Middle frontal gyrus (tissue), 1 donor: ENCODE measurements around the gene NPSR1.
A peak's percentile ranks its signal among the peaks of the same experiment; 100 is the strongest.
"Not testable (repeated sequence)": the region's sequence is repeated elsewhere in the genome, so short reads cannot be mapped to it uniquely, and the experiment has no call there.

Source experiments
- DNase-seq: peaks from one replicate; pipeline ENCODE4 v3.0.0-alpha.2; 2015; ENCODE audit warnings: low spot score; ENCODE audit errors: extremely low spot score

Gene NPSR1

DNA sequence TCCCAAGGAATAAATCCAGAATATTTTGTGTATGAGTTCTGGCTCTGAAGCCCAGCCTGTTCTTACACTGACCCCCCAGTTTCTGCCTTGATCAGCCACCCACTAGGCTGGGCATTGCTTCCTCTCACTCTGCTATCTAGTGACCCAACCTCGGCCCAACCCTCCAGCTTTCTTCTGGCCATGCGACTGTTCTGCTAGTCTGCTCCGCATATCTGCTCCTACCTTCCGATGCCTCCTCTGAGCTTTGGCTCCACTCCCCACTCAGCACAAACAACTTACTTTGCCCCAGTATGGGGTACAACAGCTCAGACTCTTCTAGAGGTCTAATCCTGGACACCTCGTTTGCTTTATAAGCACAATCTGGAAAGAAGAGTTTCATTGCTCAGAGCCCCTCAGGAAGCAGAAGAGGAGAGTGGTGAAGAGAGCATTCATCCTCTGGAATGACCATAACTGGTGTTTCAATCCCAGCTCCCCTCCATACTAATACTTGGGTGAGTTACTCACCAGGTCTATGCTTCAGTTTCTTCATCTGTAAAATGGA, 99.6 kb downstream of the NPSR1 start:
- DNase-seq: no peak

- DNase-seq: no peak
These were observed 100.1 kb downstream of the NPSR1 start for GRCh38 chr7:34758111-34758601.

DNA sequence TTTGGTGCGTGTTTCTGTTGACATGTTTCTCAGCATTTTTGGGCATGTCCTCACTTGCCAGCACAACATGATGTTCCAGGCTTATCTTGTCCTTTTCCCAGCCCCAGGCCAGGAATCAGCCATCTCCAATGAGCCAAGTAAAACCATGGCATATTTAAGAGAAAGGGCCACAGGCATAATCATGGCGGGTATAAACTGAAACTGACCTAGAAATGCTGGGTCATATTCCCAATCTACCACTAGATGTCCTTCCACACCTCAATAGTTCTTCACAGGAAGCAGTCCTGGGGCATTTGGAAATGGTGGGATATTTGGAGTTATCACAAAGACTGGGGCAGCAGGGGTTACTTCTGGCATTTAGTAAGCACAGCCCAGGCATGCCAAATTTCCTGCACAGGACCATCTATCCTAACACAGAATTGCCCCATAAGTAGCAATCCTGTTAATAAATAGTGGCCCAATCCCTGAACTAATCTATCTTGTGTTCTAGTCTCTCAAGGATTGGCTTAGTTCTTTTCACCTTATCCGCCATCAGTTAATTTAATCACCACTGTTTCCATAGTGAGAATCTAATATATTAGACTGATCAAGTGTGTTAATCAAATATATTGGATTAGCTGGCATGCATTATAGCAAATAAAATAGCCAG, 101.6 kb downstream of the NPSR1 start:
- no peak for DNase-seq

GRCh38 chr7:34760271-34760670, 102.3 kb downstream of the NPSR1 start:
- no peak for DNase-seq

GRCh38 chr7:34761206-34761605, 103.2 kb downstream of the NPSR1 start:
- no peak for DNase-seq

DNA sequence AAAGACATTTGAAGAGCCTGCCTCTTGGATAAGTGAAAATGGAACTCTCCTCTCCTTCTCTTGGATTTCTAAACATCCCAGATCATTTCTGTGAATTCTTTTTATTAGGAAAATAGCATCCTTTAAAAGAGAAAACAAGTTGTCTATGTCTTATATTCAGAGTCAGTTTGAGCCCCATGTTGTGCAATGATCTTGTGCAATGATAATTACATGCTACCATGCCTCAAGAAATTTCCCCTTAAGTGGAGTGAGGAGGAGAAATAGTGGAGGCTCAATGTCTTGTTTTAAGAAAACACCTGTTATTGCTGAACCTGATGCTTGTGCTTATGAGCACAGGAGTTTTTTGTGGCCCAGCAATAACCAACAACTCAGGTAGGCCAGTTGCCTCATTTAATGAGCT, 103.6 kb downstream of the NPSR1 start:
- DNase-seq: no peak

DNA sequence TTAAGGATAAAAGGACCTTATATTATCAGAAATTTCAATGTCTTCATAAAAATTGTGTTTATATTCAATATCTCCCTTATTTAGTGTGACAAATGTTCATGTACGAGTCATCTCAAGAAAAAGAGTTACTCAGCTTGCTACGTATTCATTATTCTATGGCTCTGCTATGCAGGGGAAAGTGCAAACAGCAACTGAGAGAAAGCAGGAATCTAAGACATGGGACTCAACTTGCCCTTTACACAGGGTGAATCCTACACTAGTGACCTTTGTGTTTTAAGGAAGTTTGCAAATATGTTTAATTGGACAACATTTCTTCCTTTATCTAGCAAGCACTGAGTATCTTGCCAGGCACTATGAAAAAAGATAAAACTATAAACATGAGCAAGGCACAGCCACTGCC, 104.7 kb downstream of the NPSR1 start:
- no peak for DNase-seq

DNA sequence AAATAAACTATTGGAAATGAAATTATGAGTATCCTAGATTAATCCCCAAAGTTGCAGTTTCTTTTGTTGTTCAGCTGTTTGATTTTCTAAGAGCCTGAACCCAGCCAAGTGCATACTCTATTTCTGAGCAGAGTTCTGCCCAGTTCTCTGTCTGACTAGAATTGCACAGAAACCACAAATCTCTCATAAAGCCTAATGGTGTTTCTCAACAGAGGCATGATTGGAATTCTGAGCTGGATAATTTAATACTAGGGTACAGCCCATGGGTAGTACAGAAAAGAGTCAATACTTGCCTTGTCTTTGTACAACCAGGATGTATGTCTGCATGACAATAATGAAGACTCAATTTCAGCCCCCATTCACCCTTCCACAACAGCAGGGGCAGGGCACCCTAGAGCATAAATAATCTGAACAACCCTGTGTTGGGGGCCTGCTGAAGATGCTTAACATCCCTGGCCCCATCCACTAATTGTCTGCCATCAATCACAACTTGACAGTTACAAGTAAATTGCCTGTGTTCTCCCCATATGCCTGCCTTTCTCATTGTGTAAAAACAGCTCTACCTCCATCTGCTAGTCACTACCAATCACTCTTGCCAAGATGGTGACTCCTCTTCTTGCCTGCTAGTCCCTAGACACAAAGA, 114.4 kb downstream of the NPSR1 start:
- no peak for DNase-seq

DNA sequence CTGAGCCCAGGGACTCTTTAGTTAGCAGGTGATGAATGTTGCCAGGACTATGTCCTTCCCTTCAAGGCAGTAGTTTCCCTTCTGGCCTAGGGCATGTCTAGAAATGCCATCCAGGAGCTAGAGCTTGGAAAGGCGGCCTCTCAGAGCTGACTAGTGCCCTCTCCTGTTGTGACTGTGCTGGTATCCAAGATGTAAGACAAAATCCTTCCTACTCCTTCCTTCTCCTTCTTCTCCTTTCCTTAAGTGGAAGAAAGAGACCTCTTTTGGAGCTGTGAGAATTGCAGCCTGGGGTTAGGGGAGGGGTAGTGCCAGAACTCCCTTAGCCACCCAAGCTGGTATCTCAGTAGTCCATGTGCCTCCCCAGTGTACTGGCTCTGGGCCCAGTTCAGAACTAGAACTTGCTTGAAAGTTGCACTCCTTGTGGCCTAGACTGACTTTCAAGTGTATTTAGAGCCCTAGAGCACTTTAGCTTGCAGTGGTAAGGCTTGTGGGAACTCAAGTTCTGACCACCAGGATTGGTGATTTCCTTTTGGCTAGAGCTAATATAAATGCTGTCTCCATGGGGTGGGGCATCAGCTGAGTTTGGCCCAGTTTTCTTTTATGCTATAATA, 118.8 kb downstream of the NPSR1 start:
- no peak for DNase-seq

DNA sequence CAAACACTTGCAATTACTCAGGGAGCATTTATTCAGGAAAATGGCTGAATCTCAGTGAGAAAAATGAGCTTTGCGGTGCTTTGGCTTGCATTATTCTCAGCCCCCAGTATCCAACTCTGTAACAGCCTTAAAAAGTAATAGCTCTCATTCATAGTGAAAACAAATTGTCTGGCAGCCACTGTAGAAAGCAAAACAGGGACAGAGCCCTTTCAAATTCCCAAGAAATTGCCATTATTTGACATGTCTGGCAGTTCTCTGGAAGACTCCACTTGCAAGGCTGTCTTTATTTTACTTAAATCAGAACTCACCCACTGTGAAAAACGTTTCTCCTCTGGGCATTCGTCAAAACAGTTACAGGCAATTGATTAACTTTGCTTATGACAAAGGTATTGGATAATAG, 122.5 kb downstream of the NPSR1 start:
- DNase-seq: no peak

DNA sequence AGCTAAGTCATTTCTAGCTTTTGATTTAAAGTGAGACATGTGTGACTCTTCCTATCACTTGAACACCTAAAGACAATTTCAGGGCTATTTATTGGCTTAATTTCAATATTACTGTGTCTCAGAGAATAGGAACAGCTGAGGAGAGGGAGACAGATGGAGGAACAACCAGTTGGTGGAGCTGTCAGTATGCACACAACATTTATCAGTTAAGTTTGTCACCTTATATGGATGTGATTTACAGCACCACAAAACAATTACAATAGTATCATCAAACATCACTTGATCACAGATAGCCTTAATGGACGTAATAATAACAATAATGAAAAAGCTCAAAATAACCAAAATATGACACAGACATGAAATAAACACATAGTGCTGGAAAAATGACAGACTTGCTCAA, 129.6 kb downstream of the NPSR1 start:
- no peak for DNase-seq

- no peak for DNase-seq
These were observed 148.8 kb downstream of the NPSR1 start for GRCh38 chr7:34806831-34807230.

- DNase-seq: no peak
These were observed 149.7 kb downstream of the NPSR1 start for GRCh38 chr7:34807548-34808340.

- DNase-seq: not testable (repeated sequence)
These were observed 156.3 kb downstream of the NPSR1 start for GRCh38 chr7:34814203-34814842.

- no peak for DNase-seq
These were observed 164.0 kb downstream of the NPSR1 start for GRCh38 chr7:34821932-34822558.

GRCh38 chr7:34823650-34824258, 165.7 kb downstream of the NPSR1 start:
- DNase-seq: peak; percentile 28

GRCh38 chr7:34825221-34825620, 167.2 kb downstream of the NPSR1 start:
- DNase-seq: no peak

DNA sequence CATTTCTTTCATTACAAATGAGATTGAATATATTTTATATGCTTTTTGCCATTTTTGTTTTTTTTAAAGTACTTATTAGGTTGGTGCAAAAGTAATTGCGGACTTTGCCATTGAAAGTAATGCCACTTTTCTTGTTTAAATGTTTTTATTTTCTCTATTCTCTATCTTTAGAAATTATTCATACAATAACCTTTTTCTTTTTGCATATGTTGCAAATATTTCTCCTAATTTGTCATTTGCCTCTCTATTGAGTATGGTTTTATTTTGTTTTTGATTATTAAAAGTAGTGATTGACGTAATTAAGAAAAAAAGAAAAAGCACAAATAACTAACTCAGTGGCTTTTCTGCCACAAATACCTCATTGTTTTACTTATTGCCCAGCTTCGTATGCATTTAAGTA, 172.4 kb downstream of the NPSR1 start:
- DNase-seq: no peak

DNA sequence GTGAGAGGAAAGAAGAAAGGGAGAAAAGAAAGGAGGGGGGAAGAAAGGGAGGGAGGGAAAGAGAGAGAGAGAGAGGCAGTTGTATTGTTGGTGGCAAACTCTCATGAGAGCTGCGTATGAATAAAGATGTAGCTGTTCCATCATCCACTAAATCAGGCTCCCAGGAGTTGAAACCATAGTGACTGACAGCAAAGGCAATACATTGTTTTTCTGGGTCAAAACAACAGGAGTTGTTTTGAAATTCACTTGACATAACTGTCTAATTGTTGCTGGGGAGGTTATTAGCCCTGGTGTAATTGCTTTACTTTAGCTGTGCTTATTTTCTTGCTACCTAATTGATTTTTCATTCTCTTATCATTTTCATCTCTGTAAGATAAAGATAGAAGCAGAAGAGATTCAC, 173.4 kb downstream of the NPSR1 start:
- no peak for DNase-seq

DNA sequence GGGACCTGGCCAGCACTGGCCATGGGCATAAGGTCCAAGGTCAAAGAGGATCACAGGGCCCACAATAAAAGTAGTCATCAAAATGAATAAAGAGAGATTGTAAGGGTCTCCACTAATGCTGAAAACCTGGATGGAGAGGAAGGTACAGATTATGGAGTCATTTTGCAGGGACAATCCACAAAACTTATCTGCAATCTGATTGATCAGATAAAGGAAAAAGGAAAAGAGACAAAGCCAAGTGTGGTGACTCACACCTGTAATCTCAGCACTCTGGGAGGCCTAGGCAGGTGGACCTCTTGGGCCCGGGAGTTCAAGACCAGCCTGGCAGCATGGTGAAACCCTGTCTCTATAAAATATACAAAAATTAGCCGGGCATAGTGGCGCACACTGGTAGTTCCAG, 174.0 kb downstream of the NPSR1 start:
- DNase-seq: no peak
